Stimulated activated CD8-positive, alpha-beta memory T cell treated with anti-CD3 and anti-CD28 coated beads, Interleukin-4, amount 100 ng/mL, for 24 hours (primary cell): ENCODE measurements around the gene ABLIM1.

Source experiments
- DNase-seq: peaks from one replicate; pipeline ENCODE4 v3.0.0-alpha.2; 2020; ENCODE audit warnings: low read depth

The ABLIM1 gene

GRCh38 chr10:114458216-114458920 is 199.7 kb downstream of the ABLIM1 start:
- no peak for DNase-seq

GRCh38 chr10:114453576-114453975 is 204.5 kb downstream of the ABLIM1 start:
- DNase-seq = no peak

- no peak for DNase-seq
Measured at GRCh38 chr10:114448897-114449296, 209.2 kb downstream of the ABLIM1 start.

- no peak for DNase-seq
Measured at GRCh38 chr10:114445332-114445731, 212.7 kb downstream of the ABLIM1 start.

GRCh38 chr10:114444819-114445218 is 213.3 kb downstream of the ABLIM1 start:
- DNase-seq = no peak

GRCh38 chr10:114442091-114442630 is 215.9 kb downstream of the ABLIM1 start:
- no peak for DNase-seq

GRCh38 chr10:114441107-114441506 is 217.0 kb downstream of the ABLIM1 start:
- no peak for DNase-seq

GRCh38 chr10:114437473-114438292 is 220.4 kb downstream of the ABLIM1 start:
- no peak for DNase-seq

GRCh38 chr10:114436941-114437340 is 221.1 kb downstream of the ABLIM1 start:
- DNase-seq = no peak

GRCh38 chr10:114432566-114433093 is 225.4 kb downstream of the ABLIM1 start:
- no peak for DNase-seq

- DNase-seq = no peak
Measured at GRCh38 chr10:114431414-114432135, 226.5 kb downstream of the ABLIM1 start.

GRCh38 chr10:114430688-114431413 is 227.2 kb downstream of the ABLIM1 start:
- no peak for DNase-seq

GRCh38 chr10:114429581-114430335 is 228.3 kb downstream of the ABLIM1 start:
- DNase-seq = no peak

- DNase-seq = no peak
Measured at GRCh38 chr10:114427124-114427852, 230.8 kb downstream of the ABLIM1 start.

GRCh38 chr10:114426476-114426875 is 231.6 kb downstream of the ABLIM1 start:
- DNase-seq = no peak

- no peak for DNase-seq
Measured at GRCh38 chr10:114420811-114421485, 237.1 kb downstream of the ABLIM1 start.

GRCh38 chr10:114418109-114418508 is 240.0 kb downstream of the ABLIM1 start:
- no peak for DNase-seq

- no peak for DNase-seq
Measured at GRCh38 chr10:114412907-114413797, 244.9 kb downstream of the ABLIM1 start.
